ENCODE results near the gene STARD7.

The STARD7 gene

GRCh38 chr2:96245609-96246390 is 37.2 kb upstream of the STARD7 start:
- Histone ChIP-seq H3K9me3 (ENCODE audit: insufficient read depth, low read depth, low read length) (no peaks in the 10 kb centered on the region), H3K4me1 (ENCODE audit: insufficient read depth, low read length, poor library complexity, severe bottlenecking) (peaks cover 20% of the 10 kb centered on the region), H3K79me2 (ENCODE audit: insufficient read depth, low read length) (no peaks in the 10 kb centered on the region), H3K27me3 (ENCODE audit: insufficient read depth, low read length, poor library complexity, severe bottlenecking) (no peaks in the 10 kb centered on the region), H3K9me2 (replicated peaks; ENCODE audit: low read depth, low read length) (no peaks in the 10 kb centered on the region), H3K36me3 (ENCODE audit: insufficient read depth, low read length) (no peaks in the 10 kb centered on the region), H3K4me2 (ENCODE audit: low read depth, low read length, poor library complexity, severe bottlenecking) (no peak overlapping the region), H3K9ac (ENCODE audit: low read depth, low read length, poor library complexity, severe bottlenecking) (no peak overlapping the region), H3K4me3 (ENCODE audit: low read length, poor library complexity, severe bottlenecking) (no peak overlapping the region), H2AFZ (ENCODE audit: low read length) (no peak overlapping the region), H3F3A (ENCODE audit: low read depth) (no peaks in the 10 kb centered on the region), H4K20me1 (ENCODE audit: insufficient read depth, low read length, poor library complexity, severe bottlenecking) (no peaks in the 10 kb centered on the region)
- TF ChIP-seq, protein P1, sequence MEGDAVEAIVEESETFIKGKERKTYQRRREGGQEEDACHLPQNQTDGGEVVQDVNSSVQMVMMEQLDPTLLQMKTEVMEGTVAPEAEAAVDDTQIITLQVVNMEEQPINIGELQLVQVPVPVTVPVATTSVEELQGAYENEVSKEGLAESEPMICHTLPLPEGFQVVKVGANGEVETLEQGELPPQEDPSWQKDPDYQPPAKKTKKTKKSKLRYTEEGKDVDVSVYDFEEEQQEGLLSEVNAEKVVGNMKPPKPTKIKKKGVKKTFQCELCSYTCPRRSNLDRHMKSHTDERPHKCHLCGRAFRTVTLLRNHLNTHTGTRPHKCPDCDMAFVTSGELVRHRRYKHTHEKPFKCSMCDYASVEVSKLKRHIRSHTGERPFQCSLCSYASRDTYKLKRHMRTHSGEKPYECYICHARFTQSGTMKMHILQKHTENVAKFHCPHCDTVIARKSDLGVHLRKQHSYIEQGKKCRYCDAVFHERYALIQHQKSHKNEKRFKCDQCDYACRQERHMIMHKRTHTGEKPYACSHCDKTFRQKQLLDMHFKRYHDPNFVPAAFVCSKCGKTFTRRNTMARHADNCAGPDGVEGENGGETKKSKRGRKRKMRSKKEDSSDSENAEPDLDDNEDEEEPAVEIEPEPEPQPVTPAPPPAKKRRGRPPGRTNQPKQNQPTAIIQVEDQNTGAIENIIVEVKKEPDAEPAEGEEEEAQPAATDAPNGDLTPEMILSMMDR (conservative IDR thresholded peaks at IDR 0.05; ENCODE audit: low read length): no peak
- TF ChIP-seq EZH2phosphoT487 (IDR thresholded peaks at IDR 0.05; ENCODE audit: borderline replicate concordance): no peak

GRCh38 chr2:96243843-96244242 is 35.2 kb upstream of the STARD7 start:
- Histone ChIP-seq H3K9ac (ENCODE audit: low read depth, low read length, poor library complexity, severe bottlenecking) (no peak overlapping the region), H2AFZ (ENCODE audit: low read length) (no peak overlapping the region), H3K79me2 (ENCODE audit: insufficient read depth, low read length) (no peaks in the 10 kb centered on the region), H3K4me2 (ENCODE audit: low read depth, low read length, poor library complexity, severe bottlenecking) (no peak overlapping the region), H3K27me3 (ENCODE audit: insufficient read depth, low read length, poor library complexity, severe bottlenecking) (no peaks in the 10 kb centered on the region), H3K36me3 (ENCODE audit: insufficient read depth, low read length) (no peaks in the 10 kb centered on the region), H3K9me3 (ENCODE audit: insufficient read depth, low read depth, low read length) (no peaks in the 10 kb centered on the region), H3K4me1 (ENCODE audit: insufficient read depth, low read length, poor library complexity, severe bottlenecking) (peaks cover 22% of the 10 kb centered on the region), H3K4me3 (ENCODE audit: low read length, poor library complexity, severe bottlenecking) (no peak overlapping the region), H3K9me2 (replicated peaks; ENCODE audit: low read depth, low read length) (no peaks in the 10 kb centered on the region), H4K20me1 (ENCODE audit: insufficient read depth, low read length, poor library complexity, severe bottlenecking) (no peaks in the 10 kb centered on the region), H3F3A (ENCODE audit: low read depth) (no peaks in the 10 kb centered on the region)
- no peak for TF ChIP-seq EZH2phosphoT487 (IDR thresholded peaks at IDR 0.05; ENCODE audit: borderline replicate concordance)
- TF ChIP-seq, protein P1 (conservative IDR thresholded peaks at IDR 0.05; ENCODE audit: low read length): no peak

DNA sequence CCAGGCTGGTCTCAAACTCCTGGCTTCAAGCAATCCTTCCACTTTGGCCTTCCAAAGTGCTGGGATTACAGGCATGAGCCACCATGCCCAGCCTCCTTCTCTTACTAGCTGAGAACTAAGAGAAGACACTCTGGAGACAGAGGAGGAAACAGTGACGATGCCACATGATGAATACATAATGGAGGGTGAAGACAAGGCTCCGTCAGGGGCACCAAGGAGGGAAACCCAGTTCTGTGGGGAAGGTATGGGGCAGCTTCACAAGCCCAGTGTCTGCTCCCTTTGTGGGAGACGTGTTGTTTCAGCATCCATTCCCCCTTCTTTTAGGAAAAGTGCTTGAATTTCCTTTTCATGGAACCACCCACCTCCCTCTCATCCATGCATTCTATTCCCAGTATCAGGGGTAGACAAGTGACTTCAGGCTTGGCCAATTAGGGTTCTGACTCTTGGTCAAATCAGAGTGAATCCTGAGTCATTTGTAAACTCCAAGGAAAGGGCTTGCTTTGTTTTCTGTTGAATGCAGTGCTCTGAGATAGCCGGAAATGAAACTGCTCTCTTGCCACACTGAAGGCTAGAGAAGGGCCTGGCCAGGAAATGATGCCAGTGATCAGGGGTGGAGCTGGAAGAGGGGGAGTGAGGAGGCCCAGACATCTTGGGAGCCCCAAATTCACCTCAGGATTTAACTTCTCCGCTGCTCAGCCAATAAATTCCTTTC is 33.4 kb upstream of the STARD7 start:
- Histone ChIP-seq H3K9me2 (replicated peaks; ENCODE audit: low read depth, low read length) (no peaks in the 10 kb centered on the region), H3K4me3 (ENCODE audit: low read length, poor library complexity, severe bottlenecking) (peak overlapping the region; percentile 59), H3K9ac (ENCODE audit: low read depth, low read length, poor library complexity, severe bottlenecking) (peak overlapping the region; percentile 61), H3K9me3 (ENCODE audit: insufficient read depth, low read depth, low read length) (no peaks in the 10 kb centered on the region), H3K27me3 (ENCODE audit: insufficient read depth, low read length, poor library complexity, severe bottlenecking) (no peaks in the 10 kb centered on the region), H3K4me1 (ENCODE audit: insufficient read depth, low read length, poor library complexity, severe bottlenecking) (peaks cover 22% of the 10 kb centered on the region), H2AFZ (ENCODE audit: low read length) (no peak overlapping the region), H3K79me2 (ENCODE audit: insufficient read depth, low read length) (no peaks in the 10 kb centered on the region), H4K20me1 (ENCODE audit: insufficient read depth, low read length, poor library complexity, severe bottlenecking) (no peaks in the 10 kb centered on the region), H3K36me3 (ENCODE audit: insufficient read depth, low read length) (no peaks in the 10 kb centered on the region; the same call in 1 of the 2 replicates), H3F3A (ENCODE audit: low read depth) (no peaks in the 10 kb centered on the region), H3K4me2 (ENCODE audit: low read depth, low read length, poor library complexity, severe bottlenecking) (peak overlapping the region; percentile 75)
- TF ChIP-seq EZH2phosphoT487 (IDR thresholded peaks at IDR 0.05; ENCODE audit: borderline replicate concordance): no peak
- TF ChIP-seq, protein P1 (conservative IDR thresholded peaks at IDR 0.05; ENCODE audit: low read length): no peak

Data from Loucy (cell line).